WERI-Rb-1 (cell line): Measurements from ENCODE around the gene OR11H6.
"Not testable (repeated sequence)": the region's sequence is repeated elsewhere in the genome, so short reads cannot be mapped to it uniquely, and the experiment has no call there.

Experiments
- DNase-seq: peaks from one replicate; pipeline ENCODE4 v3.0.0-alpha.2; 2020
- H3K27ac ChIP-seq: fragments of 250-450 bp; sonication (Bioruptor Pico); 2 replicates; pipeline ENCODE4 v1.5.1; 2020; ENCODE audit warnings: mild to moderate bottlenecking, moderate library complexity
- H3K27me3 ChIP-seq: fragments of 250-450 bp; sonication (Bioruptor Pico); 2 replicates; pipeline ENCODE4 v1.5.1; 2021; ENCODE audit warnings: mild to moderate bottlenecking, low read depth, moderate library complexity; ENCODE audit not compliant: insufficient read depth, severe bottlenecking
- H3K36me3 ChIP-seq: fragments of 250-450 bp; sonication (Bioruptor Pico); 2 replicates; pipeline ENCODE4 v1.5.1; 2020; ENCODE audit warnings: mild to moderate bottlenecking, moderate library complexity
- H3K4me3 ChIP-seq: 2 replicates; pipeline ENCODE4 v1.5.1; 2011; ENCODE audit warnings: low read depth, mild to moderate bottlenecking, control low read depth, low read length
- H3K9me3 ChIP-seq: fragments of 250-450 bp; sonication (Bioruptor Pico); 2 replicates; pipeline ENCODE4 v1.5.1; 2021; ENCODE audit warnings: mild to moderate bottlenecking, moderate library complexity; ENCODE audit not compliant: severe bottlenecking
- TF ChIP-seq, protein P1 (sequence below): IDR thresholded peaks from 2 replicates; pipeline ENCODE4 v1.5.1; 2011; ENCODE audit warnings: low read depth, mild to moderate bottlenecking, control low read depth, inconsistent platforms, low read length

Gene OR11H6

DNA sequence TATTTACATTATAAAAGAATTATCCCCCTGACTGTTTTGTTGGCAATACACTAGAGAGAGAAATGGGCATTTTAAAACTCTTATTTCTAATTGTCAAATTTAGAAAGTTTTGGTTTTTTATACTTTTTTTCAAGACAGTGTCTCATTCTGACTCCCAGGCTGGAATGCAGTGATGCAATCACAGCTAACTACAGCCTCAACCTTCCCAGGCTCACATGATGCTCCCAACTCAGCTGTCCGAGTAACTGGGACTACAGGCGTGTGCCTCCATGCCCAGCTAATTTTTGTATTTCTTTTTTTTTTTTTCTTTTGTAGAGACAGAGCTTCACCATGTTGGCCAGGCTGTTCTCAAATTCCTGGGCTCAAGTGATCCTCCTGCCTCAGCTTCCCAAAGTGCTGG lies 8.3 kb upstream of the OR11H6 start:
- Histone ChIP-seq H3K36me3 (no peaks in the 10 kb centered on the region), H3K27ac (no peak overlapping the region), H3K9me3 (no peaks in the 10 kb centered on the region), H3K4me3 (no peak overlapping the region), H3K27me3 (peaks cover 39% of the 10 kb centered on the region)
- TF ChIP-seq, protein P1, sequence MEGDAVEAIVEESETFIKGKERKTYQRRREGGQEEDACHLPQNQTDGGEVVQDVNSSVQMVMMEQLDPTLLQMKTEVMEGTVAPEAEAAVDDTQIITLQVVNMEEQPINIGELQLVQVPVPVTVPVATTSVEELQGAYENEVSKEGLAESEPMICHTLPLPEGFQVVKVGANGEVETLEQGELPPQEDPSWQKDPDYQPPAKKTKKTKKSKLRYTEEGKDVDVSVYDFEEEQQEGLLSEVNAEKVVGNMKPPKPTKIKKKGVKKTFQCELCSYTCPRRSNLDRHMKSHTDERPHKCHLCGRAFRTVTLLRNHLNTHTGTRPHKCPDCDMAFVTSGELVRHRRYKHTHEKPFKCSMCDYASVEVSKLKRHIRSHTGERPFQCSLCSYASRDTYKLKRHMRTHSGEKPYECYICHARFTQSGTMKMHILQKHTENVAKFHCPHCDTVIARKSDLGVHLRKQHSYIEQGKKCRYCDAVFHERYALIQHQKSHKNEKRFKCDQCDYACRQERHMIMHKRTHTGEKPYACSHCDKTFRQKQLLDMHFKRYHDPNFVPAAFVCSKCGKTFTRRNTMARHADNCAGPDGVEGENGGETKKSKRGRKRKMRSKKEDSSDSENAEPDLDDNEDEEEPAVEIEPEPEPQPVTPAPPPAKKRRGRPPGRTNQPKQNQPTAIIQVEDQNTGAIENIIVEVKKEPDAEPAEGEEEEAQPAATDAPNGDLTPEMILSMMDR = no peak
- DNase-seq = no peak

DNA sequence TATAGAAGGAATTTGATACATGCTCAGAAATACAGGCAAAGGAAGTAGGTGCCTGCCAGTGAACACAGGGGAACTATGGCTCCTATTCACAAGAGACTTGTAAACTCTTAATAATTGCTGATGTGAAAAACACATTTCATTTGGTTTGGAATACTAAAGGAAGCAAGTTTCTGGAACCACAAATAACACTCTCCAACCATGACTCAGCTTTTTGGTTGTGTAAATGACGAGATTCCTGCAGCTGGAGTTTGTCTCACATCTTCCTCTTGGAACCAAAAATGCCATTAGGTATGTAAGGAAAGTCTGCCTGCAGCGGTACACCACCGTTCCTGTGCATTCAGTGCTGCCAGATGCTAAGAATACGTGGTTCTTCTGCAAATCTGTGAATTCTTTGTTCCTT lies 4.5 kb upstream of the OR11H6 start:
- no peak for DNase-seq
- Histone ChIP-seq H3K4me3 (no peak overlapping the region), H3K36me3 (no peaks in the 10 kb centered on the region), H3K9me3 (no peaks in the 10 kb centered on the region), H3K27me3 (peaks cover 59% of the 10 kb centered on the region), H3K27ac (no peak overlapping the region)
- TF ChIP-seq, protein P1 = no peak

DNA sequence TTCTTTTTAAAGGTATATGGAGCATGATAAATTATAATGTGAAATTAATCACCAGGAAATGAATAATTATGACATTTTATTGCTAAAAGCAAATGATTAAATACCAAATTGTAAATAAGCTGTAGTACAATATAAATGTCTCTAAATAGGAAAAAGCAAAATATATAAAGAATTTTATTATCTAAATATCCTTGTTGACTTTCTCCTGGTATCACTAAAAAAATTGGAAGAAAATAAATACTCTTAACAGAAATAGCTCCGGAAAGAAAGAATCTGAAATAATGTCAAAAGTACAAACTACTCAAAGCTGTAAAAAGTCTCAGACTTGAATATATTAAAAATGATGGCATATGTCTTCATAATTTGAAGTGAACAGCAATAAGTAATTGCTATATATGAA lies 5.2 kb downstream of the OR11H6 start, which contains the start of gene OR11H7:
TSS of gene OR11H7 (plus strand) at position 301 of the 400 bp plus-strand sequence.
- no peak within 1 kb of the TSS for H3K4me3 ChIP-seq
- H3K27ac ChIP-seq = no peak within 1 kb of the TSS
- H3K27me3 ChIP-seq = peaks cover 27% of the 10 kb centered on the region
- TF ChIP-seq, protein P1 = no peak
- no peaks in the 10 kb centered on the region for H3K36me3 ChIP-seq
- DNase-seq = no peak
- no peaks in the 10 kb centered on the region for H3K9me3 ChIP-seq

DNA sequence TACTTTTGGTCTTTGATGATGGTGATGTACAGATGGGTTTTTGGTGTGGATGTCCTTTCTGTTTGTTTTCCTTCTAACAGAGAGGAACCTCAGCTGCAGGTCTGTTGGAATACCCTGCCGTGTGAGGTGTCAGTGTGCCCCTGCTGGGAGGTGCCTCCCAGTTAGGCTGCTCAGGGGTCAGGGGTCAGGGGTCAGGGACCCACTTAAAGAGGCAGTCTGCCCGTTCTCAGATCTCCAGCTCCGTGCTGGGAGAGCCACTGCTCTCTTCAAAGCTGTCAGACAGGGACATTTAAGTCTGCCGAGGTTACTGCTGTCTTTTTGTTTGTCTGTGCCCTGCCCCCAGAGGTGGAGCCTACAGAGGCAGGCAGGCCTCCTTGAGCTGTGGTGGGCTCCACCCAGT lies 11.9 kb downstream of the OR11H6 start:
- H3K27ac ChIP-seq, H3K4me3 ChIP-seq, H3K36me3 ChIP-seq, DNase-seq, H3K9me3 ChIP-seq: not testable (repeated sequence)
- H3K27me3 ChIP-seq = peaks cover 18% of the 10 kb centered on the region

DNA sequence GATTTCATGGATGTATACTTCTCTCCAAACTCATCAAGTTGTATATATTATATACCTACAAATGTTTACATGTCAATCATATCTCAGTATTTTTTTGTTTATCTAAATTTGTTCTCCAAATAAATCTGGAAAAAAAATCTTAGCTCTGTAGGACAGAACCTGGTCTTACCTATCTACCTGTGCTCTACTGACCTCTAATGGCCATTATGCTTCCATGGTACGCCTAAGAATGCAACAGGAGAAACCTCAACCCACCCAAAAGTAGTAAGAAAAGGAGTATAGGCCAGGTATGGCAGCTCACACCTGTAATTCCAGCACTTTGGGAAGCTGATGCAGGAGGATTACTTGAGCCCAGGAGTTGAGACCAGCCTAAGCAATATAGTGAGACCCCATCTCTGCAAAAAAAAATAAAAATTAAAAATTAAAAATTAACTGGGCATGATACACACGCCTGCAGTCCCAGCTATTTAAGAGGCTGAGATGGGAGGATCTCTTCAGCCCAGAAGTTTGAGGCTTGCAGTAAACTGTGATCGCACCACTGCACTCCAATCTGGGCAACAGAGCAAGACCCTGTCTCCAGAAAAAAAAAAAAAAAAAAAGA lies 24.2 kb downstream of the OR11H6 start:
- TF ChIP-seq, protein P1 = peak; percentile 36

DNA sequence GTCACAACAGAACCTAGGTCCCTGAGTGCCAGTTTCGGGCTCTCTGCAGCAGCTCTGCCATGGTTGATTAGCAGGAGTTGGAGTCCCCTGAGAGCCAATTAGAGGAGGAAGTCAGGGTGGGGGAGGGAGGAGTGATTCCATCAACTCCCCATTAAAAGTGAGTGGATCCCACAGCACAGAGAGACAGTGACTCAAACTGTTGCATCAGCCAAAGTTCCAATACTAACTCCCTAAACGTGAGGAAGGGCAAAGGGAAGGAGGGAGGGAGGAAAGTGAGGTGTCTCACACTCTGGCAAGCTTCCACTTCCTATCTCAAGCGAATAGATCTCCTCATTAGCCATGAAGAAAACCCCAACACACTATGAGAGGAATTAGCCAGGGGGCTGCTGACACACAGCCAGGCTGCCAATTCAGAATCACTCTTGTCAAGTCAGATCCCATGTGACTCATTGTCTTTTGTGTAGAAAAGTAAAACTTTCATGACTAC lies 39.2 kb downstream of the OR11H6 start:
- Histone ChIP-seq H3K36me3 (no peaks in the 10 kb centered on the region), H3K27ac (no peak overlapping the region), H3K4me3 (no peak overlapping the region), H3K9me3 (no peaks in the 10 kb centered on the region), H3K27me3 (peaks cover 2% of the 10 kb centered on the region)
- DNase-seq = no peak
- TF ChIP-seq, protein P1 = no peak

More for the DNA sequence above, 24.2 kb downstream of the OR11H6 start:
- Histone ChIP-seq H3K27ac (no peak overlapping the region), H3K27me3 (peaks cover 29% of the 10 kb centered on the region), H3K9me3 (peaks cover 3% of the 10 kb centered on the region), H3K4me3 (no peak overlapping the region), H3K36me3 (no peaks in the 10 kb centered on the region)
- DNase-seq = no peak

DNA sequence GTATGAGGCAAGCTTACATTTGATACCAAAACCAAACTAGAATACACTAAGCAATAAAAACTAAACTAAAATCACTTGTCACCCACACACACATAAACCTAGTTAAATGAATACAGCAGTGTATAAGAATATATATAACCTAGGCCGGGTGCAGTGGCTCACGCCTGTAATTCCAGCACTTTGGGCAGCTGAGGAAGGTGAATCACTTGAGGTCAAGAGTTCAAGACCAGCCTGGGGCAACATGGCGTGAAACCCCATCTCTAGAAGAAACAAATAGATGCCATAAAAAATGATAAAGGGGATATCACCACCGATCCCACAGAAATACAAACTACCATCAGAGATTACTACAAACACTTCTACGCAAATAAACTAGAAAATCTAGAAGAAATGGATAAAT lies 40.9 kb downstream of the OR11H6 start:
- not testable (repeated sequence) for H3K36me3 ChIP-seq, H3K4me3 ChIP-seq, H3K27me3 ChIP-seq, H3K9me3 ChIP-seq, DNase-seq, H3K27ac ChIP-seq
